Right lobe of liver (tissue), 4 donors: ENCODE data around the gene DUSP12.

Experiments
- POLR2A ChIP-seq: fragments of 450-650 bp; IDR thresholded peaks from one replicate; pipeline ENCODE4 v1.6.1; 2017; ENCODE audit warnings: antibody characterized with exemption, mild to moderate bottlenecking
- TF ChIP-seq, protein P1 (sequence below), 4 donors: fragments of 200-600 bp in 3 of 4; fragments of 450-650 bp in 1 of 4; IDR thresholded peaks; one replicate each; pipeline versions ENCODE4 v1.5.1 to v1.8.0; 2016 to 2022; ENCODE audit warnings: antibody characterized with exemption in 4 of 4, mild to moderate bottlenecking in 2 of 4
- donor health status: DM: no; HTN: no; CAD: no.
- donor health status: DM: no; HTN: no; CAD: no.
- donor health status: DM: no; HTN: yes; CAD: no.

GRCh38 chr1:161791904-161792655 is 42.5 kb downstream of the DUSP12 start:
- no peak for TF ChIP-seq POLR2A
- TF ChIP-seq, protein P1, sequence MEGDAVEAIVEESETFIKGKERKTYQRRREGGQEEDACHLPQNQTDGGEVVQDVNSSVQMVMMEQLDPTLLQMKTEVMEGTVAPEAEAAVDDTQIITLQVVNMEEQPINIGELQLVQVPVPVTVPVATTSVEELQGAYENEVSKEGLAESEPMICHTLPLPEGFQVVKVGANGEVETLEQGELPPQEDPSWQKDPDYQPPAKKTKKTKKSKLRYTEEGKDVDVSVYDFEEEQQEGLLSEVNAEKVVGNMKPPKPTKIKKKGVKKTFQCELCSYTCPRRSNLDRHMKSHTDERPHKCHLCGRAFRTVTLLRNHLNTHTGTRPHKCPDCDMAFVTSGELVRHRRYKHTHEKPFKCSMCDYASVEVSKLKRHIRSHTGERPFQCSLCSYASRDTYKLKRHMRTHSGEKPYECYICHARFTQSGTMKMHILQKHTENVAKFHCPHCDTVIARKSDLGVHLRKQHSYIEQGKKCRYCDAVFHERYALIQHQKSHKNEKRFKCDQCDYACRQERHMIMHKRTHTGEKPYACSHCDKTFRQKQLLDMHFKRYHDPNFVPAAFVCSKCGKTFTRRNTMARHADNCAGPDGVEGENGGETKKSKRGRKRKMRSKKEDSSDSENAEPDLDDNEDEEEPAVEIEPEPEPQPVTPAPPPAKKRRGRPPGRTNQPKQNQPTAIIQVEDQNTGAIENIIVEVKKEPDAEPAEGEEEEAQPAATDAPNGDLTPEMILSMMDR (IDR thresholded peaks at IDR 0.05), result no peak
